GM21390 (cell line): ENCODE results near the gene TRAF3.
A peak's percentile ranks its signal among the peaks of the same experiment; 100 is the strongest.
"Not testable (repeated sequence)": the region's sequence is repeated elsewhere in the genome, so short reads cannot be mapped to it uniquely, and the experiment has no call there.

Experiments
- ATAC-seq: cut with Tn5 transposase; IDR thresholded peaks from one replicate; pipeline ENCODE4 v1.9.1; 2021; ENCODE audit not compliant: unreplicated experiment

TRAF3 gene

GRCh38 chr14:102918438-102918837, 141.2 kb downstream of the TRAF3 start:
- no peak for ATAC-seq

DNA sequence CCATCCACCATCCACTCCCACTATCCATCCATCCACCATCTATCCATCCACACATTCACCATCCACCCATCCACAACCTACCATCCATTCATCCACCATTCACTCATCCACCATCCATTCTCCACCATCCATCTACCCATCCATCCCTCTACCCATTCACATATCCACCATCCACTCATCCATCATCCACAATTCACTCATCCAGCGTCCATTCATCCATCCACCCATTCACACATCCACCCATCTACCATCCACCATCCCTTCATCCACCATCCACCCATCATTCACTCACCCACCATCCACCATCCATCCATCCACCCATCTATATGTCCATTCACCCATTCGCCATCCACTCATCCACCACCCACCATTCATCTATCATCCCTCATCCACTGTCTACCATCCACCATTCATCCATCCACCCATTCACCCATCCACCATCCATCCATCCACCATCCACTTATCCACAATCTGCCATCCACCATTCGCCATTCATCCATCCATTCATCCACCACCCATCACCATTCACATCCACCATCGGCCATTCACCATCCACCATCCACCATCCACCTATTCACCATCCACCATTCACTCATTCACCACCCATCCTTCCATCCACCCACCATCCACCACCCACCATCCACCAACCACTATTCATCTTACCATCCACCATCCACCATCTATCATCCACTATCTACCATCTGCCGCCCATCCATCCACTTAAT, 143.2 kb downstream of the TRAF3 start:
- no peak for ATAC-seq

DNA sequence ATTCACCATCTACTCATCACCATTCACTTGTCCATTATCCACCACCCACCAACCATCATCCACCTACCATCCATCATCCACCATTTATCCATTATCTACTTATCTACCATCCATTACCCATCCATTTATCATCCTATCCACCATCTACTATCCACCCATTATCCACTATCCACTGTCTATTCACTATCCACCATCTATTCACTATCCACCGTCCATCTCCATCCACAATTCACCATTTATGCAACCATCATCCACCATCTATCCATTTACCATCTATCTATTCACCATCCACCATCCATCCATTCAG, 143.7 kb downstream of the TRAF3 start:
- no peak for ATAC-seq

DNA sequence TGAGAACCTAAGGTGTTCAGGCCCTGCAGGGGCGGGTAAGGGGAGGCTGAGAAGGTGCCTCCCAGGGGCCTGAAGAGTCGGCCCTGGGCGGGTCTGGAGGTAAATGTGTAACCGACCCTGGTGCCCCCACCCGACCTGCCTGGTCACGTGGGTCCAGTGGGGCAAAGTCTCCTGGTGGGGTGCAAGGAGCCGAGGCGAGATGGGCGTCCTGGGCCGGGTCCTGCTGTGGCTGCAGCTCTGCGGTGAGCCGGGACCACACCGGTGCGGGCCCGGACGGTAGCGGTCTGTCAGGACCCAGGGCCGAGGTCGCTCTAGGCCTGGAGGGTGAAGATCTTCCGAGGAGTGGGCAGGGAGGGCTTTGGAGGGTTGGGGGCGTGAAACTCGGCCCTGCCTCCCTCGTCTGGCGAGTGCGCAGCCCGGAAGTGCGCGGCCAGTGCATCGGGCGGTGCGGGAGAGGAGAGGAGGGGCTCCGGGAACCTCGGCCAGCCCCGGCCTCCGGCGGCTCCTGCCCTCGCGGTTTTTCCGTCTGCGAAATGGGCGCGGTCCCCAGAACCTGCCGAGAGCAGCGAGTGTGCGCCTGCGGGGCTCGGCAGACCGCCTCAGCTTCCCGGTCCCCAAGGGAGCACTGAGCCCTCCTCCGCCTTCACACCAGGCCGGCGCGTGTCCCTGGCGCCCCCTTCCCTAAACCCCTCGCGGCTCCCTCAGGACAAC, 145.4 kb downstream of the TRAF3 start, which contains the start of gene AMN:
Gene AMN, plus strand, starts transcription at position 174 of the 711 bp plus-strand sequence. Its CDS starts 26 bp downstream, at position 200.
- no peak for ATAC-seq

DNA sequence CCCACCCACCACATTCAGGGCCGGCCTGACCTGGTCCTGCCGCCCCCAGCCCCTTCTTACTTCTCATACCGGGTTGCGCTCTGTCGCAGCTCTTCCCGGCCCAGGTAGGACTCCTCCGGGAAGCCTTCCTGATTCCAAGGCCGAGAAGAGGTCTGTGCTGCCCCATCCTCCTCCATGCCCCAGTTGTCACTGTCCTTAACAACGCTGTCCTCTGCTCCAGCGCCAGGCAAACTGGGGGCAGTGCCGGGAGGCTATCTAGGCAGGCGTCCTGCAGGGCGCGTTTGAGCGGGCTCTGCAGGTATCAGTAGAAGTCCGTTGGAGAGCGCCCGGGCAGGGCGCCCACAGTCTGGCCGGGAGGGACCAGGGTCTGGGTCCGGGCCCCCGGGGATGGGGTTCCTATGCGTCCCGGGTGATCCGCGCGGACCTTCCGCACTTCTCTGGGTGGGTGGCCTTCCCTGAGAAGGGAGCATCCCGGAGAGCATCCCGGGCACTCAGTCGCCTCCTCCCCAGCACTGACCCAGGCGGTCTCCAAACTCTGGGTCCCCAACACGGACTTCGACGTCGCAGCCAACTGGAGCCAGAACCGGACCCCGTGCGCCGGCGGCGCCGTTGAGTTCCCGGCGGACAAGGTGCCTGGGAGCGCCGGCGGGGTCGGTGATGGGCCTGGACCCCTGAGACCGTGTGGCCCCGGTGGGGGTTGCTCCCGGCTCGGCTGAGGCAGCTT, 146.1 kb downstream of the TRAF3 start:
- ATAC-seq: no peak

DNA sequence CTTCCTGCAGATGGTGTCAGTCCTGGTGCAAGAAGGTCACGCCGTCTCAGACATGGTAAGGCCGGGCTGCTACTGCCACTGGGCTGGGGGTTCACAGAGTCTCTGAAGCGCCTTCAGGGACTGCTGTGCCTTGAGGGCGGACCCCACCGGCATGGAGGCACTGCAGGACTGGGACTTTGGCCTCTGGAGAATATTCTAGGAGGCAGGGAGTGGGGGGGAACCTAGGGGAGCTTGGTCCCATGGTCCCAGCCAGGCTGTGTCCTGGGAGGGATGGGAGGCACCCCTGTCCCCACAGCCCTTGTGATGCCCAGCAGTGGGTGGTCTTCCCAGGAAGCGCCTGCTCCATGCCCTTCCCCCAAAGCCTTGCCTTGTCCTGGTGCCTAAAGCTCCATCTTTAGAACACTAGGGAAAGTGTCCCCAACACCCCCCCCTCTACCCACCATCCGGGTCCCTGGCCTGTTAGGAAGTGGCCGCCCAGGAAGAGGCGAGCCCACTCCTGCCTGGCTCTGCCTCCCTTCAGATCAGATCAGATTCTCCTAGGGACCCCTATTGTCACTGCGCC, 146.8 kb downstream of the TRAF3 start:
- ATAC-seq: no peak

GRCh38 chr14:102924632-102925588, 147.7 kb downstream of the TRAF3 start:
- no peak for ATAC-seq

DNA sequence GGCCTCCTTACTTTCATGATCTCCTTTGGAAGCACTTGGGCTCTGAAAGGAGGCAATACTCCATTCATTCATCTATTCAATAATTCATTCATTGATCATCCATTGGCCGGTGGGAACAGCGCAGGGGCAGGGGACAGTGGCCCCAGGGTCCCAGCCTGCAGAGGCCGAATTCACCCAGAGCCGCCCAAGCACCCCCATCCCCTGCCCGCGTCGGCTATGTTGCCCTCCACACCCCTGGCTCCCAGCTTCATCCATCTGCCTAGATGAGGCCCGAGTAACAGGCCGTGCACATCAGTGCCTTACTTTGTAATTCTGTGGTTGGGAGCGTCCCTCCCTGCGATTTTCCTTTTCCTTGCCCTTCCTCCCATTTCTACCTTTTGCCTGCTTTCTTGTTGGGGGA, 148.4 kb downstream of the TRAF3 start:
- no peak for ATAC-seq

- no peak for ATAC-seq
These were observed 148.9 kb downstream of the TRAF3 start for GRCh38 chr14:102926104-102926503.

DNA sequence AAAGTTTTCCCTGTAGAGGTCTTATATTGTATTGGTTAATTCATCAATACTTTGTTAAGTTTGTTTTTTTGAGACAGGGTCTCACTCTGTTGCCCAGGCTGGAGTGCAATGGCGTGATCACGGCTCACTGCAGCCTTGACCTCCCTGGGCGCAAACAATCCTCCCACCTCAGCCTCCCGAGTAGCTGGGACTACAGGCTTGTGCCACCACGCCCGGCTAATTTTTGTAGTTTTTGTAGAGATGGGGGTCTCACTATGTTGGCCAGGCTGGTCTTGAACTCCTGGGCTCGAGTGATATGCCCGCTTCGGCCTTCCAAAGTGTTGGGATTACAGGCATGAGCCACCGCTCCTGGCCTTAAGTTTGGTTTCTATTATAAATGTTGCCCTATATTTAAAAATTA, 149.6 kb downstream of the TRAF3 start:
- not testable (repeated sequence) for ATAC-seq

DNA sequence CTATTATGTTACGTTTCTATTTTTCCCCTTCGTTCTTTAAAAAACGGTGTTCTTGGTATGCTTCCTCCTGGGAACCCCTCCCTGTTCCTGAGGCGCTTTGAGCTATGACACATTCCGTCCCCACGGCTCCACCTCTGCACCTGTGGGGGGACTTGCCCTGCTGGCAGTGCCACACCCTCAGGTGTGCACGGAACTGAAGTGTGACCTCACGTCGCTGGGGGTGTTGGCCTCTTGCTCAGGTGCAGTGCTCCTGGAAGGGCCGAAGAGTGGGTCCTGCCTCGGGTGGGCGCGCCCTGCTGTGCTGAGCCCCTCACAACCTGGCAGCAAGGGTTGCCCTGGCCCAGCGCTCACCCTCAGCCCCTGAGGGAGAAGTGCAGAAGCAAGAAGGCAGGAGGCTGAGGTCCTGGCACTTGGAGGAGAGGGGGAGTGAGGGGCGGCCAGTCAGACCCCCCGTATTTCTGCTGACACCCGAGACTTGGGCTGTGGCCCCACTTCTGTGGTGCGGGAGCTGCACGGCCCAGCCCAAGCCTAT, 150.2 kb downstream of the TRAF3 start:
- ATAC-seq: no peak

DNA sequence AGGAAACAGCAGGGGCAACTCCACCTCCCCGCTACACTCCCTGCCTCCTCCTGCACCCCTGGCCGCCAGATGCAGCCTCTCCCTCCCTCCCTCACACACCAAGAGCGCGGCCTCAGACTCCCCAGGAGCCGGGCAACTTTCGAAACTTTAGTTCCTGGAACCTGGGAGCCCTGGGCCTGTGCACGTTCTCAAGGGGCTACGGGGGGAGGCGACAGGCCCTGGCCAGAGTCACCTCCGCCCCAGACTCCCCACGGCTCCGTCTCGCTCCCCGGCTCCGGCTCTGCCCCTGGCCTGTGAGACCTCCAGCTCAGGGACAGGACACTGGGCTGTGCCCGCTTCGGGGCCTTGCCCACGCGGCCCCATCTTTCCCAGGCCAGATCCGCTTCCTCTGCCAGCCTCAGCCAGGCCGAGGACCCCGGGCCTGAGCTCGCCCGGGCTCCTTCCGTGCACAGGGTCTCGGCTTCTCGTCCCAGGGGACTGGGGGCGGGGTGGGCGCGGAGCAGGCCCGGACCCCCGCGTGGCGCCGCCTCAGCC, 150.7 kb downstream of the TRAF3 start:
- ATAC-seq: peak; percentile 13

- ATAC-seq: peak; percentile 49
These were observed 151.4 kb downstream of the TRAF3 start for GRCh38 chr14:102928412-102929240.

- no peak for ATAC-seq
These were observed 152.2 kb downstream of the TRAF3 start for GRCh38 chr14:102929241-102930137.

GRCh38 chr14:102930138-102930752, 153.0 kb downstream of the TRAF3 start:
- ATAC-seq: no peak

GRCh38 chr14:102930753-102931579, 153.7 kb downstream of the TRAF3 start:
- ATAC-seq: no peak
